Fibroblast of lung (primary cell): ENCODE results near the gene ARHGEF7. TPM values are rescaled to one million over a fixed set of nuclear protein-coding genes. Genes with fewer than 3 reads are reported as not detected.

Experiments used
- DNase-seq, 2 donors: peaks; one replicate each; pipeline versions ENCODE4 v3.0.0 to v3.0.0-alpha.2; 2010; ENCODE audit warnings: low read depth in 2 of 2
- H2AFZ ChIP-seq: 2 replicates; pipeline ENCODE4 v1.5.1; 2012; ENCODE audit warnings: low read length, control low read depth, inconsistent platforms
- H3K27ac ChIP-seq: 2 replicates; pipeline ENCODE4 v1.5.1; 2011; ENCODE audit warnings: low read length, control low read depth; ENCODE audit not compliant: insufficient read depth
- H3K27me3 ChIP-seq: 2 replicates; pipeline ENCODE4 v1.5.1; 2011; ENCODE audit warnings: mild to moderate bottlenecking, low read length; ENCODE audit not compliant: control insufficient read depth, insufficient read depth
- H3K36me3 ChIP-seq: 2 replicates; pipeline ENCODE4 v1.5.1; 2011; ENCODE audit warnings: low read length; ENCODE audit not compliant: control insufficient read depth, insufficient read depth
- H3K4me1 ChIP-seq: 2 replicates; pipeline ENCODE4 v1.5.1; 2011; ENCODE audit warnings: low read length; ENCODE audit not compliant: control insufficient read depth, insufficient read depth; ENCODE audit errors: extremely low read depth
- H3K4me2 ChIP-seq: 2 replicates; pipeline ENCODE4 v1.5.1; 2011; ENCODE audit warnings: low read length, control low read depth; ENCODE audit not compliant: insufficient read depth; ENCODE audit errors: extremely low read depth
- H3K4me3 ChIP-seq, 4 experiments: fragments of 200-600 bp in 1 of 4; sonication (generic) in 1 of 4; replicated peaks in 1 of 4; 2 replicates each; pipeline ENCODE4 v1.5.1; 2011 to 2016; ENCODE audit warnings: low read length in 4 of 4, low read depth in 3 of 4, mild to moderate bottlenecking in 3 of 4, control low read depth in 2 of 4, inconsistent platforms in 1 of 4, mixed read lengths in 1 of 4; ENCODE audit not compliant: insufficient read depth in 1 of 4; ENCODE audit errors: control extremely low read depth in 1 of 4
- H3K79me2 ChIP-seq: 2 replicates; pipeline ENCODE4 v1.5.1; 2012; ENCODE audit warnings: mild to moderate bottlenecking, low read length, inconsistent platforms; ENCODE audit not compliant: control insufficient read depth, insufficient read depth
- H3K9ac ChIP-seq: 2 replicates; pipeline ENCODE4 v1.5.1; 2011; ENCODE audit warnings: mild to moderate bottlenecking, low read length, control low read depth; ENCODE audit not compliant: insufficient read depth
- H3K9me3 ChIP-seq: 2 replicates; pipeline ENCODE4 v1.5.1; 2012; ENCODE audit warnings: low read depth, low read length; ENCODE audit not compliant: control insufficient read depth, insufficient read depth
- H4K20me1 ChIP-seq: 2 replicates; pipeline ENCODE4 v1.5.1; 2011; ENCODE audit warnings: low read length; ENCODE audit not compliant: control insufficient read depth, insufficient read depth; ENCODE audit errors: extremely low read depth
- CTCF ChIP-seq, 2 donors: IDR thresholded peaks in 1 of 2; conservative IDR thresholded peaks in 1 of 2; 1 replicate in 1 of 2; 2 replicates in 1 of 2; pipeline ENCODE4 v1.5.1; 2011 to 2012; ENCODE audit warnings: low read length in 2 of 2, control low read depth in 1 of 2, inconsistent platforms in 1 of 2, low read depth in 1 of 2, mild to moderate bottlenecking in 1 of 2
- EZH2 ChIP-seq: IDR thresholded peaks from 2 replicates; pipeline ENCODE4 v1.5.1; 2012; ENCODE audit warnings: low read length, control low read depth, mild to moderate bottlenecking; ENCODE audit errors: missing control alignments
- polyA plus RNA-seq, 2 donors: library from polyadenylated mRNA; depleted of rRNA in 1 of 2; stranded (reverse) in 1 of 2; unstranded in 1 of 2; fragments of >200 nt; gene quantifications; 2 replicates each; pipeline ENCODE4 v1.2.1, GENCODE V29; 2011 to 2012; ENCODE audit warnings: missing spikeins in 1 of 2
- total RNA-seq: library from RNA; depleted of rRNA; stranded (reverse); fragments of >200 nt; gene quantifications from 2 replicates; pipeline ENCODE4 v1.2.1, GENCODE V29; 2014

ARHGEF7 gene
- total and polyA plus RNA-seq, 2 donors (not counting 1 experiment from before 2014, with no cell fraction given): 29.1 to 42.8 TPM

- Histone ChIP-seq H3K4me3 (no peak overlapping the region), H3K4me1 (no peaks in the 10 kb centered on the region), H3K27me3 (no peaks in the 10 kb centered on the region), H3K36me3 (peaks cover 4% of the 10 kb centered on the region), H3K4me2 (no peak overlapping the region), H3K79me2 (no peaks in the 10 kb centered on the region), H4K20me1 (no peaks in the 10 kb centered on the region), H3K9me3 (no peaks in the 10 kb centered on the region), H3K27ac (no peak overlapping the region), H2AFZ (no peak overlapping the region), H3K9ac (no peak overlapping the region)
- TF ChIP-seq CTCF (conservative IDR thresholded peaks at IDR 0.05 in 1 of 2, IDR thresholded peaks at IDR 0.05 in 1 of 2; ENCODE audit: low read depth in 1 of 2, low read length in 2 of 2): no peak
- no peak for TF ChIP-seq EZH2
- DNase-seq: no peak
These were observed 176.8 kb downstream of the ARHGEF7 start for GRCh38 chr13:111291908-111292307.

- Histone ChIP-seq H3K79me2 (no peaks in the 10 kb centered on the region), H3K4me1 (no peaks in the 10 kb centered on the region), H3K27me3 (no peaks in the 10 kb centered on the region), H3K9ac (no peak overlapping the region), H3K4me2 (no peak overlapping the region), H3K36me3 (peaks cover 2% of the 10 kb centered on the region), H3K9me3 (no peaks in the 10 kb centered on the region), H3K4me3 (no peak overlapping the region), H2AFZ (no peak overlapping the region), H4K20me1 (no peaks in the 10 kb centered on the region), H3K27ac (no peak overlapping the region)
- TF ChIP-seq CTCF (conservative IDR thresholded peaks at IDR 0.05 in 1 of 2, IDR thresholded peaks at IDR 0.05 in 1 of 2; ENCODE audit: low read depth in 1 of 2, low read length in 2 of 2): no peak
- no peak for TF ChIP-seq EZH2
- DNase-seq: no peak
These were observed 177.8 kb downstream of the ARHGEF7 start for GRCh38 chr13:111292710-111293485.

GRCh38 chr13:111295886-111296285 lies 180.8 kb downstream of the ARHGEF7 start:
- H3K36me3 ChIP-seq: peaks cover 2% of the 10 kb centered on the region
- no peak for TF ChIP-seq CTCF (conservative IDR thresholded peaks at IDR 0.05 in 1 of 2, IDR thresholded peaks at IDR 0.05 in 1 of 2; ENCODE audit: low read depth in 1 of 2, low read length in 2 of 2)
- no peak for TF ChIP-seq EZH2
- no peak overlapping the region for H3K27ac ChIP-seq
- no peak for DNase-seq
- H4K20me1 ChIP-seq: no peaks in the 10 kb centered on the region
- H3K4me3 ChIP-seq: no peak overlapping the region
- no peaks in the 10 kb centered on the region for H3K9me3 ChIP-seq
- H3K4me2 ChIP-seq: no peak overlapping the region
- H3K4me1 ChIP-seq: no peaks in the 10 kb centered on the region
- H3K27me3 ChIP-seq: no peaks in the 10 kb centered on the region
- H3K79me2 ChIP-seq: no peaks in the 10 kb centered on the region
- H3K9ac ChIP-seq: no peak overlapping the region
- no peak overlapping the region for H2AFZ ChIP-seq
